HG03575 (cell line): ENCODE measurements around the gene CWF19L1.
"Not testable (repeated sequence)": the region's sequence is repeated elsewhere in the genome, so short reads cannot be mapped to it uniquely, and the experiment has no call there.

Experiments
- ATAC-seq: cut with Tn5 transposase; IDR thresholded peaks from one replicate; pipeline ENCODE4 v1.9.1; 2021; ENCODE audit not compliant: unreplicated experiment, insufficient number of reproducible peaks, low FRiP score; ENCODE audit errors: extremely low read depth

CWF19L1 gene

DNA sequence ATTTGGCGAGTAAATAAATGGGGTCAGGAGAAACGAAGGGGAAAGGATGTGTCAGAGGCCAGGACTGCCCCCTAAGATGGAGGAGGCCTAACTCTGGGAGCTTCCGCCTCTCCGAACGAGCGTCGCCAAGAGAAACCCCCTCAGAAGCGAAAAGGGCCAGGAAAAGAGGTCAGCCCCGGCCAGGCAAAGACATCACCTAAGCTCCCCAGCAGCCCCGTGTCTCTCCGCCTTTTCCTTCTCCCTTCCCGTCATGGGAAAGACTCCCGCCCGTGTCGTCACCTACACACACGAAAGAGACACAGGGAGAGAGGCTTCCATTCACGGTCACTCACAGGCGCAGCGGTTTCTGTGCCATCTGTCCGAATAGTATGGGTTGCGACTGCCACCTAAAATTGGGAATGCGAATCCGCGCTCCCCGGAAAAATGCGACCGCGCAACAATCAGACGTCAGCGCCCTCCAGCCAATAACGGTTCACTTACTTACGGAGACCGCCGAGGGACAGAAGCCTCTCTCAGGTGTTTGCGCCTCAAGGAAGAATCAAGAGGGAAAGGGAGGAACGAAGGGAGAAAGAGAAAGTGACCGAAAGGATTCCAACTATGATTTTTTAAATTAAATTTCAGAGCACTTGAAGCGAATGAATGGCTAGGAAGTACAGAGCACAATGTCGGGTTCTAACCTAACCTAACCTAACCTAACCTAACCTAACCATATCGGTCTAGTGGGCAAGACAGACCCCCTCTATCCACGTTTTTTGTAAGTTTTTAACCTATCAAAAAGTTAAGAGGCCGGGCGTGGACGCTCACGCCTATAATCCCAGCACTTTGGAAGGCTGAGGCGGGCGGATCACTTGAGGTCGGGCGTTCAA, at the start of gene CWF19L1:
Gene CWF19L1 (minus strand): TSS at position 400 of the 866 bp plus-strand sequence. CDS start 45 bp downstream, at position 355.
- ATAC-seq: no peak

- ATAC-seq: no peak
Measured at GRCh38 chr10:100315615-100316014, 48.2 kb upstream of the CWF19L1 start.

DNA sequence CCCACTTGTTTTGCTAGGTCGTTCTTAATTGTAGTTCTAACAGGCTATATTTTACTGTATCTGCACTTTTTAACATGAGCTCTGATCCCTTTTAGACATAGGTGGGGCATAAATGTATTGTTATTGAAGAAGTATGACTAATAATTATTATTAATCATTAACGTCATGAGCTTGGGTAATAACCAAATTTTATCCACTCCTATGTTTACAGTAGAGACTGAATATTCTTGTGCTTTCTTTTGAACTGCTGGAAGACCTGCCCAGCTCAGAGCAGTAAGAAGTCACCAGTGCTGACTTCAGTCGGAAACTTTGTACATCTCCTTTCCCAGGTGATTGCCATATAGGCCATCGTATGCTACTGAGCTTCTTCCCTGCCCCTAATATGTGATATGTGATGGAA, 43.9 kb upstream of the CWF19L1 start:
- ATAC-seq: no peak

DNA sequence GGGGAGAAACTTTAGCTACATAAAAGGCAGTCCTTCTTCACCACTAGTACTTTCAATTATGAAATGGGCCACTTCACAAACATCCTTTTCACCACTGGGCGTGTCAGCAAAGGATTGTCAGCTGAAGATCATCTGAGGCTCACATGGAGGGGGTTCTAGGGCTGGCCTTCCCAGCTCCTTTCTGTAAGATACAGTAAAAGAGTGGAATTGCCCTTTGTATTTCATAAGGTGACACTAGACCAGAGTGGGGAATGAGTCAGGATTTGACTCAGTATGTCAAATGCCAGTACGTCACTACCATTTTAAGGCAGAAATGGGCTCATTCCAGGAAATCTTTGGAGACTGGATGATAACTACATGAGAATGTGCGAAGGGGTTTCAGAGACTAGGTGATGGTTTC, 40.2 kb upstream of the CWF19L1 start:
- no peak for ATAC-seq

- ATAC-seq: no peak
Measured at GRCh38 chr10:100306861-100307260, 39.4 kb upstream of the CWF19L1 start.

- no peak for ATAC-seq
Measured at GRCh38 chr10:100304414-100304813, 37.0 kb upstream of the CWF19L1 start.

DNA sequence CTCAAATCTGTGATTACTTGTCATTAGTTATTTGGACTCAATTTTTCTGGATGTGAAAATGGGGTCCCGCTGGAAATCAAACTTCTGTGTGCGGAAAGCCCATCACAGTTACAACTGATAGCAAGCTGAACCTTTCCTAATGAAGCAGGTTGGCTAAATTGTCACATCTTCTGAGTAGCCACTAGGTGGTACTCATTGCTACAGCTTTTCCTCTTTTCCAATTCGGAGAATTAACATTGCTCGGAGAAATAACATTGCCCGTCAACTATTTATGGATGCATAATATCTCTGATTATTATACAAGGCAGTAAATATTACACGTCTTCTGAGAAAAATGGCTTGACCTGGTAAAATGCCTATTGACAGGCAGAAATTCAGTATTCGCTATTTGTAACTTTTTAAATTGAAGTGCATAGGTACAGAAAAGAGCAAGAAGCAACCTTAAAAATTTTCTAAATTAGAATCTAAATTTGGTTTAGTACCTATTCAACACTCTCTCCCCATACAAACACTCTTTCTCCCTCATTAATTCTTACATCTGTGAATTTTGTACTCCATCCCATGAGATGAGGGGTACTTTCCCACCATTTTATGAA, 36.4 kb upstream of the CWF19L1 start:
- no peak for ATAC-seq

DNA sequence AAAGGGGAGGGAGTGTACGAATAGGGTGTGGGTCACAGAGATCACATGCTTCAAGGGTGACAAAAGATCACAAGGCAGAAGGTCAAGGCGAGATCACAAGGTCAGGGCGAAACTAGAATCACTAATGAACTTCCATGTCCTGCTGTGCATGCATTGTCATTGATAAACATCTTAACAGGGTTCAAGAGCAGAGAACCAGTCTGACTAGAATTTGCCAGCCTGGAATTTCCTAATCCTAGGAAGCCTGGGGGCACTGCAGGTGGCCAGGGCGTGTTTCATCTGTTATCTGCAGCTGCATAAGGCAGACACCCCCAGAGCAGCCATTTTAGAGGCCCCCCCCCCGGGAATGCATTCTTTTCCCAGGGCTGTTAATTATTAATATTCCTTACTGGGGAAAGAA, 33.7 kb upstream of the CWF19L1 start:
- ATAC-seq: not testable (repeated sequence)

DNA sequence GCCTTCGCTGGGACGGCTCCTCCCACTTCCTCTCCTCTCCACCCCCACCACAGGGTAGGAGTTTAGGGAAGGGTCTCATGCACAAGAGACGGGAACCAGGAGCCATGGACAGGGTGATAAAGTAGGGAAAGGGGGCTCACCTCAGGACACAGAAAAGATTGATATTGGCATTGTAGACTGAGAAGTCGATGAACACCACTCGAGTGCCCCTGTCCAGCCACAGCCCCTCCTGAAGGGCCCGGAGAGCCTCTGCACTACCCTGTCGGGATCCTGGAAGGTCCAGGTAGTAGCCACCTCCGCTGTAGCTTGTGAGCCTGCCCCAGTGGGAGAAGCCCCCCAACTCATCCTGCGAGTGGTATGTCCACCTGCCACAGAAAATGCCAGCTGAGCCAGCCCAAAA, 29.8 kb upstream of the CWF19L1 start:
- no peak for ATAC-seq

DNA sequence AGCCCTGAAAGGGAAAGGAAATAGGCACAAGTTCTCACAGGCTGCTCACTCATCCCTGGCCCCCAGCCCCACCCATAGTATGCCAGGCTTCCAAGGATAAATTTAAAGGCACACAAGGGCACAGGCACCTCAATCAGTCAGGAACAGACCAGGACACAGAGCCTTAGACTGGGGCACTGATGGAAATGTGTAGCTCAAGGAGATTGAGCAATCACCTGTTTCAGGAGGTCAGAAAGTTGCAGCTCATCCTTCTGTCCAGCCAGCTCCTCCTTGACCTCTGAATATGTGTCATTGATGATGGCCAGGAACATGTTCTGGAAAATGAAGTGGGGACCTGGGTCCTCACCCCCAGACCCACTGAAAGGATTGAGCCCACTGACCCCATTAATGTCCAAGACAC, 25.6 kb upstream of the CWF19L1 start:
- no peak for ATAC-seq

DNA sequence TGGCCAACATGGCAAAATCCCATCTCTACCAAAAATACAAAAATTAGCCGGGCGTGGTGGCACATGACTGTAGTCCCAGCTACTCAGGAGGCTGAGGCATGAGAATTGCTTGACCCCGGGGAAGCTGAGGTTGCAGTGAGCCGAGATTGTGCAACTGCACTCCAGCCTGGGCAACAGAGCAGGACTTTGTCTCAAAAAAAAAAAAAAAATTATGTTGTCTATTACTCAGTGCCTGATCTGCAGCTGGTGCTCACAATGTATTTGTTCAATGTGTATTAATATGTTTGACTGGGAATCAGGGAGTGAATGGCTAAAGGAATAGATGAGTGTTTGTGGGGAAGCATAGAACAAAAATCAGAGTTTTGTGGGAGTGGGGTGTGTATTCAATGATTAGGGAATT, 24.9 kb upstream of the CWF19L1 start:
- ATAC-seq: not testable (repeated sequence)

GRCh38 chr10:100291356-100291755, 23.9 kb upstream of the CWF19L1 start:
- no peak for ATAC-seq

DNA sequence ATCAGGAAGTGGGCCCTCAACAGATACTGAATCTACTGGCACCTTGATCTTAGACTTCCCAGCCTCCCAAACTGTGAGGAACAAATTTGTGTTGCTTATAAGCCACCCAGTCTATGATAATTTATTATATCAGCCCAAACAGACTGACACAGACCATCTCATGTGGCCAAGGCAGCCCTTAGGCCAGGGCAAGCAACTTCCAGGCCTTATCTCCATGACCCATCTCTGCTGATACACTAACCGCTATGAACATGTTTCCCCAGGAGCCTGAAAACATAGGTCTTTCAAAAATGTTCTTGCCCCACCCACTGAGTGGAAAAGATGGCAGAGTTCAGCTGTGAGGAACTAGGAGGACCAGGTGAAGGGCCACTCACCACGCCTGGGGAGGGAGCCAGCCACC, 22.2 kb upstream of the CWF19L1 start:
- ATAC-seq: no peak

- ATAC-seq: no peak
Measured at GRCh38 chr10:100288196-100288595, 20.8 kb upstream of the CWF19L1 start.

DNA sequence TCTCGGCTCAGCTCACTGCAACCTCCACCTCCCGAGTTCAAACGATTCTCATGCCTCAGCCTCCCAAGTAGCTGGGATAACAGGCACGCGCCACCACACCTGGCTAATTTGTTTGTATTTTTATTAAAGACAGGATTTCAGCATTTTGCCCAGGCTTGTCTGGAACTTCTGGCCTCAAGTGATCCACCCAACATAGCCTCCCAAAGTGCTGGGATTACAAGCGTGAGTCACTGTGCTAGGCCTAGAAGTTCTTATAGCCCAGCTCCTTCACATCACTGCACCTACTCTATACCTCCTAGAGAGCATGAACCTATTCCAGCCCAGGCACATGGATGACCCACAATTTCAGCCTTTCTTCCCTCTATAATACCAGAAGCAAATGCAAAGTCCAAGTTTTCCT, 20.3 kb upstream of the CWF19L1 start:
- no peak for ATAC-seq

DNA sequence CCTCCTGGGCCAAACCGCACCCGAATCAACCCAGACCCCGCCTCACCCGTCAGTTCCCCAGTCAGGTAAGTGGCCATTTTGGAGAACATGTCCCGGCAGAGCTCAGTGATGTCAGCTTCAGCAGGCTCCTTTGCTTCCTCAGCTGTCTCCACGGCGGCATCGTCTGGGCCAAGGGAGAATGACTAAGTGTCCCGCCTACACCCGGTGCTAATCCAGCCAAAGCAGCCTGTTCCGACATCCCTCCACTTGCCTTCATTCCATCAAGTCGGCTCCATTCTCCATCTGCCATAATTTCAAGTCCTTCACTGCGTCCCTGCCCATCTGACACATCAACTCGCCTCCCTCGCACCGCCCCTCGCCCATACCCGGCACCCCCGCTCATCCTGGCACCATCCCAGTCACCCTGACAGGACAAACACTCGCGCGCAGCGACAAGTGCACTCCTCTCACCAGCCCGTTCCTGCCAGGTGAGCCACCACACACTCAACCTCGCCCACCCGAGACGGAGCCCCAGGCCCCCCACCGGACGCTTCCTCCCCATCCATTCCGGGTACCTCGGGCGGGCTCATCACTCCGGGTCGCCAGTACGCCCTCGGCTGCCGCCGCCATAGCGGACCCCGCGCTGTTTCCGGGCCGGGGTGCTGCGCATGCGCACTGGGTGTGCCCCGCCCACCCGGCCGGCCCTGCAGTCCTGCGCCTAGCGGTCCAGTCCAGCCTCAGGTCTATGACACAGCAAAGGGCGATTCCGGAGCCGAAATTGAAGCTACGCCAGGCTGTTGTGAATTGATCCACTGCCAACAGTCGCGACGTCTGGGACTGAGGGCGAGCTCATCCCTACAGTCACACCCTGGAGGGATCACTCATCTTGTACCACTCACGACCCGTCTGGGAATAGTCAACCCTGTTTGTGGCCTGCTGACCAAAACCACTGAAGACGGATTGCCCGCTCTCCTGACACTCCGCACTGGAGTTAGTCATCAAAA, 18.9 kb upstream of the CWF19L1 start, which contains the start of gene BLOC1S2:
Gene BLOC1S2 (minus strand): TSS at position 630 of the 983 bp plus-strand sequence. CDS start 21 bp downstream, at position 609.
- no peak for ATAC-seq

DNA sequence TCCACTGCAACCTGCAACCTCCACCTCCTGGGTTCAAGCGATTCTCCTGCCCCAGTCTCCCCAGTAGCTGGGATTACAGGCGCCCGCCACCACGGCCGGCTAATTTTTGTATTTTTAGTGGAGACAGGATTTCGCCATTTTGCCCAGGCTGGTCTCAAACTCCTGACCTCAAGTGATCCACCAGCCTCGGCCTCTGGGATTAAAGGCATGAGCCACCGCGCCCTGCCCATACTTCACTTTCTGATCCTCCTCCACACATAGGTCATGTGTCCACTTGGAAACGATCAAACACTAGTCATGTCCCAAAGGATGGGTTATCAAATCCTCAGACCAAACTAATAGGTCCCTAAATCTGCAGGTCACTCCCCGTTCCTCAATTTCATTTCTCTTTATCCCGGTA, 17.9 kb upstream of the CWF19L1 start:
- ATAC-seq: not testable (repeated sequence)

DNA sequence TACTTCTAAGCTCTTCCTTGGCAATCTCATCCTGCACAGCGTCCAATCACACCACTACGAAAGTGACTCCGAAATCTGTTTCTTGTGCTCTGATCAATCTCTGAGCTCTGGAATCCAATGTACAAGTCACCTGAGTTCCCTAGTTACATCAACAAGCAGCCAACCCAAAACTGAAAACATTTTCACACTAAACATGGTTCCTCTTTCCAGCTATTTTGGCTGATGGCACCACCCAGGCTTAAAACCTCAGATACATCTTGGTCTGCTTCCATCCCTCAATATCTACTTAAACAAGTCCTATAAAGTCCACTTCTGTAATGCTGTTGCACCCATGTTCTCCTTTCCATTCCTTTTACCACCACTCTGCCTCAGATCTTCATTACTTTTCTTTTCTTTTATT, 15.5 kb upstream of the CWF19L1 start:
- no peak for ATAC-seq

- not testable (repeated sequence) for ATAC-seq
Measured at GRCh38 chr10:100276971-100277370, 9.5 kb upstream of the CWF19L1 start.
